ENCODE results near the gene MTARC1.

- TF ChIP-seq CTCF (conservative IDR thresholded peaks at IDR 0.05; ENCODE audit: low read depth, low read length) (no peak), EZH2phosphoT487 (IDR thresholded peaks at IDR 0.05; ENCODE audit: borderline replicate concordance, low read length) (no peak)
Observed at GRCh38 chr1:220746851-220747250, 39.9 kb upstream of the MTARC1 start.

All from PC-3 (cell line).